Dendritic cell treated with granulocyte-macrophage colony-stimulating factor and Interleukin-4, amounts not matched to agents 40 ng/mL and 50 ng/mL, for 4 days (primary cell): ENCODE results near the gene MAB21L2.

Experiments used
- H3K27ac Mint-ChIP-seq: one replicate; pipeline ENCODE4 v1.8.0; 2022; ENCODE audit warnings: mild to moderate bottlenecking, mixed read lengths
- H3K27me3 Mint-ChIP-seq: one replicate; pipeline ENCODE4 v1.8.0; 2022; ENCODE audit warnings: mild to moderate bottlenecking, mixed read lengths
- H3K36me3 Mint-ChIP-seq: one replicate; pipeline ENCODE4 v1.8.0; 2022; ENCODE audit warnings: low read depth, mixed read lengths
- H3K4me1 Mint-ChIP-seq: one replicate; pipeline ENCODE4 v1.8.0; 2022; ENCODE audit warnings: low read depth, mixed read lengths
- H3K4me3 Mint-ChIP-seq: one replicate; pipeline ENCODE4 v1.8.0; 2022; ENCODE audit warnings: mild to moderate bottlenecking, moderate library complexity, mixed read lengths
- H3K9me3 Mint-ChIP-seq: one replicate; pipeline ENCODE4 v1.8.0; 2022; ENCODE audit warnings: mixed read lengths
- intact Hi-C: fragments of 100-400 bp; cut with micrococcal nuclease; formaldehyde crosslinking; loops from one replicate; pipeline ENCODE4 v1.15.0; 2022

The MAB21L2 gene

GRCh38 chr4:150600812-150601445 is 19.0 kb downstream of the MAB21L2 start:
- no peak overlapping the region for H3K4me3 Mint-ChIP-seq
- H3K9me3 Mint-ChIP-seq: no peaks in the 10 kb centered on the region
- no peaks in the 10 kb centered on the region for H3K4me1 Mint-ChIP-seq
- intact Hi-C loops: no loop called here
- H3K36me3 Mint-ChIP-seq: no peaks in the 10 kb centered on the region
- no peak overlapping the region for H3K27ac Mint-ChIP-seq
- no peaks in the 10 kb centered on the region for H3K27me3 Mint-ChIP-seq

GRCh38 chr4:150609131-150609530 is 27.2 kb downstream of the MAB21L2 start:
- Mint-ChIP-seq H3K27ac (no peak overlapping the region), H3K4me3 (no peak overlapping the region), H3K36me3 (no peaks in the 10 kb centered on the region), H3K9me3 (no peaks in the 10 kb centered on the region), H3K4me1 (no peaks in the 10 kb centered on the region), H3K27me3 (no peaks in the 10 kb centered on the region)
- intact Hi-C loops: no loop called here

- Mint-ChIP-seq H3K4me1 (no peaks in the 10 kb centered on the region), H3K36me3 (no peaks in the 10 kb centered on the region), H3K27ac (no peak overlapping the region), H3K27me3 (no peaks in the 10 kb centered on the region), H3K4me3 (no peak overlapping the region), H3K9me3 (no peaks in the 10 kb centered on the region)
- intact Hi-C loops: no loop called here
Observed at GRCh38 chr4:150619042-150619441, 37.1 kb downstream of the MAB21L2 start.

- no peaks in the 10 kb centered on the region for H3K36me3 Mint-ChIP-seq
- H3K9me3 Mint-ChIP-seq: no peaks in the 10 kb centered on the region
- no peaks in the 10 kb centered on the region for H3K4me1 Mint-ChIP-seq
- intact Hi-C loops: no loop called here
- no peaks in the 10 kb centered on the region for H3K27me3 Mint-ChIP-seq
- no peak overlapping the region for H3K4me3 Mint-ChIP-seq
- H3K27ac Mint-ChIP-seq: no peak overlapping the region
Observed at GRCh38 chr4:150624055-150624454, 42.1 kb downstream of the MAB21L2 start.

- H3K27ac Mint-ChIP-seq: no peak overlapping the region
- no peaks in the 10 kb centered on the region for H3K27me3 Mint-ChIP-seq
- H3K36me3 Mint-ChIP-seq: no peaks in the 10 kb centered on the region
- intact Hi-C loops: no loop called here
- H3K4me1 Mint-ChIP-seq: no peaks in the 10 kb centered on the region
- no peak overlapping the region for H3K4me3 Mint-ChIP-seq
- H3K9me3 Mint-ChIP-seq: no peaks in the 10 kb centered on the region
Observed at GRCh38 chr4:150625033-150625432, 43.1 kb downstream of the MAB21L2 start.

- Mint-ChIP-seq H3K4me3 (no peak overlapping the region), H3K4me1 (no peaks in the 10 kb centered on the region), H3K36me3 (no peaks in the 10 kb centered on the region), H3K27me3 (no peaks in the 10 kb centered on the region), H3K9me3 (peaks cover 9% of the 10 kb centered on the region), H3K27ac (no peak overlapping the region)
- intact Hi-C loops: no loop called here
Observed at GRCh38 chr4:150628073-150628472, 46.1 kb downstream of the MAB21L2 start.

- peaks cover 18% of the 10 kb centered on the region for H3K9me3 Mint-ChIP-seq
- intact Hi-C loops: no loop called here
- H3K4me1 Mint-ChIP-seq: no peaks in the 10 kb centered on the region
- H3K27me3 Mint-ChIP-seq: no peaks in the 10 kb centered on the region
- H3K4me3 Mint-ChIP-seq: no peak overlapping the region
- H3K27ac Mint-ChIP-seq: no peak overlapping the region
- H3K36me3 Mint-ChIP-seq: no peaks in the 10 kb centered on the region
Observed at GRCh38 chr4:150632639-150633038, 50.7 kb downstream of the MAB21L2 start.
